Measurements from ENCODE around the gene TMTC1.

The TMTC1 gene

DNA sequence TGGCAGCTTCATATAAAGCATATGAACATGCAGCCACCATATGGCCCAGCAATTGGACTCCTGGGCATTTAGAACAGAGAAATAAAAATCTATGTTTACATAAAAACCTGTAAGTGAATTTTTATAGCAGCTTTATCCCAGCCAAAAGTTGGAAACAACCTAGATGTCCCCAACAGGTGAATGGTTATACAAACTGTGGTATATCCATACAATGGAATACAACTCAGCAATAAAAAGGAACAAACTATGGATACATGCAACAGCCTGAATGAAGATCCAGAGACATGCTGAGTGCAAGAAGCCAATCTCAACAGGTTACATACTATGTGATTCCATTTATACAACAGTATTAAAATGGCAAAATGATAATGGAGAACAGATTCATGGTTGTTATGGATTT lies 3.7 kb downstream of the TMTC1 start:
- no peak for DNase-seq (ENCODE audit: low read depth in 3 of 3)

GRCh38 chr12:29778531-29778930 lies 5.2 kb downstream of the TMTC1 start:
- DNase-seq (ENCODE audit: low read depth in 3 of 3): no peak

DNA sequence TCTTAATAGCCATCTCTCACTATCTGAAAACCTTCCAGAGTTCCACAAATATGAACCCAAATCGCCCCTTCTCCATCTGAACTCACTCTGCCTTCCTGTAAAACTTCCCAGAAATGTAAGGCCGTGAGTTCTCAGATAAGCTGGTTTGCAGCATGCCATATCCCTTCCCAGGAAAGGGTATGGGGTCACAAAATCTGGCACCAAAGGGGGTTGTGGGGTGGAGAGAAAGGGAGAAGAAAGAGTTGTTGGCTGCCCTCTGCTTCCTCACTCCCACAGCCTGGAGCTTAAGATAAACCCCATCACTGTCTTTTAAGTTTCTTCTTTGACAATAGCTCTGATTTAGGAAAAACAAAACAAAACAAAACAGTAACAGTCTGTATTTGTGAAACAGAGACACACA lies 10.7 kb downstream of the TMTC1 start:
- no peak for DNase-seq (ENCODE audit: low read depth in 3 of 3)

GRCh38 chr12:29771786-29772185 lies 12.0 kb downstream of the TMTC1 start:
- no peak for DNase-seq (ENCODE audit: low read depth in 3 of 3)

DNA sequence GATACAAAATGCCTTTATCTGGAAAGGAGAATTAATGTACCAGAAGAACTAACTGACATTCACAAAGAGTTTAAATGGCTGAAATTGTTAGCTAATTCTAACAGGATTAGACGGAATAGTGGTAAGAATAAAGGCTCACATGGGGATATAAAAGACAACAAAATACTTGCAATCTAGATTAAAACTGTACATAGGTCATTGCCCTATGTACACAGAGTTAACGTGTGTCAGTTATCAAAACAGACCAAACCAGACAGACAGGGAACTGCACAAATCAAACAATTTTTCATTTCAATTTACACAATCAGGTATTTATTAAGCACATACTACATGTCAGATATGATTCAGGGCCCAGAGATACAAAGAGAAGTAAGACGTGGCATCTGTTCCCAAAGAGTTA lies 12.6 kb downstream of the TMTC1 start:
- no peak for DNase-seq (ENCODE audit: low read depth in 3 of 3)

DNA sequence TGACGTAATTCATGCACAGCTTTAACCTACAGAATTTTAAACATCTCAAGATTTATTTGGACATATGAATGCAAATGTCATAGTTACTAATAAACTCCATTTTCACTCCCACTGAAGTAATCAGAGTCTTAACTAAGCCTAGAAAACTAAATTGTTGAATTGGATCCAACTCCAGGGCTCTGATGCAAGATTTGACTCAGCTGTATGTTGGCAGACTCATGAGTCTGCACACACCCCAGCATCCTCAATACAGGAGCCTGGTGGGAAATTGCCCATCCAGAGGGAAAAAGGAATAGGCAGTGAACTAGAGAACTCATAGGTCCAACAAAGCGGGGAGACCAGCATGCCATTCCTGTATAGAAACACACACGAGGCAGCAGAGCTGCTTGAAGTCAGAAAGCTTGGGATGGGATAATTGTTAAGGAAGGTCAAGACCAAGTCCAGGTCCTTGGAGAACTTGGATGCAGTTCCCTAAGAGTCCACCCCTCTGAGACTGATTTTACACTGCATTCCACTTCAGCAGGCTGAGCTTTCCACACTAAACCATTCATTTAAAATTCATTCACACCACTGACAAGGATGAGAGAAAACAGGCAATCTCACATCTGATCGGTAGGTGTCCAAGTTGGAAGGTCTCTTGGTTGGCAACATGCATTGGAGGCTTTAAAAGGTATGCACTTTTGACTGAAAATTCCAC lies 14.4 kb downstream of the TMTC1 start:
- DNase-seq (ENCODE audit: low read depth in 3 of 3): no peak

- no peak for DNase-seq (ENCODE audit: low read depth in 3 of 3)
Measured at GRCh38 chr12:29768372-29768771, 15.4 kb downstream of the TMTC1 start.

GRCh38 chr12:29763301-29763683 lies 20.4 kb downstream of the TMTC1 start:
- DNase-seq (ENCODE audit: low read depth in 3 of 3): no peak

DNA sequence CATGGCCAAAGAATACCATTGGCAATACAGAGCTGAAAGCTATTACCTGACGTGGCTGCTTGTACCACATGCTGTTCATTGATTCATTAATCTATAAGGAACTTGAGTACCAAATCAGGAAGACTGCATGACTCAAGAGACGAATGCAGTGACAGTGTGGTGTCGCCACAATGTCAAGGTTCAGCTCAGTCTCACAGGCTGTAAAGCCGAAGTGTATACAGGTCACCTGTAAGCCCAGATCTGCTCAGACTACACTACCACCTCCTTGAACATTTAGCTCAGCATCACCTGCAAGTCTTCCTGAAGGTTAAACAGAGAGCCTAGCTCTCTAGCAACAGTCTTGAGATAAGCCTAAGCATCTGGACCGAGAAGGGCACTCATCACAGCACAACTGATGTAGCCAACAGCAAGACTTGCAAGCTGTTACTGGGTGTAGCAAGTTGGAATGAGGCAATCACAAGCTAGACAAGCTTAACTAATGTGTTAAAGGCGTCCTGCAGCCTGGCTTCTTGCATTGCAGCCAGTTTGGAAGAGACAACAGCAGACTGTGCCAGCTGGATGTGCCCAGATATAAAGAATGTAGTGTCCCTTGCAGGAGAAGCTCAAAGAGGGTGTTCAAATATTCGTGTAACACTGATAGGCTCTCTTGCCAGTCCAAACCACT lies 21.0 kb downstream of the TMTC1 start:
- DNase-seq (ENCODE audit: low read depth in 3 of 3): no peak

GRCh38 chr12:29759950-29760349 lies 23.8 kb downstream of the TMTC1 start:
- DNase-seq (ENCODE audit: low read depth in 3 of 3): no peak

DNA sequence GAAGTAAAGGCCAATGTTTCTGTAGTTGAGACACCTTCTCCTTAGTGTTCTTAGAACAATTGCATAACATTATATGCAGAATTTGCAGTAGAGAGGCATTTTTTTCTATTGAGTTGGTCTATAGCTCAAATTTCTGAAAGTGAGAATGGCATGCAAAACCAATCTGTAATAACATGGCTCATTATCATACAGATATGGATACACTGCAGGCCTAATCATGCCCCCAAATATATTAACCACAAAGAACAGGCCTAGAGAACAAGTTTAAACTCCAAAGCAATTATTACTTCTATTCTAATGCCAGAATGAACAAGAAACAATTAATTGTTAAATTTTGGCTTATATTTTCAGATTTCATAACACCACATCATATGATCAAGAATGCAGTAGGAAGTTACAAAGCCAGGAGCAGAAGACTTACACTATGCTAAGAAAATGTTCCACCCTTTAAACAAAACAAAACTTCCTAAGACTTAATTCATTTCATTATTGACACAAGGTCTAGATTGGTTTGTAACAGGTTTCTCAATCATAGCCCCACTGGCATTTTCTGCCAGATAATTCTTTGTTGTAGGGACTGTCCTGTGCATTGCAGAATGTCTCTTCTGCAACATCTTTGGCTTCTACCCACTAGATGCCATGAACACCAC lies 26.9 kb downstream of the TMTC1 start:
- DNase-seq (ENCODE audit: low read depth in 3 of 3): no peak

DNA sequence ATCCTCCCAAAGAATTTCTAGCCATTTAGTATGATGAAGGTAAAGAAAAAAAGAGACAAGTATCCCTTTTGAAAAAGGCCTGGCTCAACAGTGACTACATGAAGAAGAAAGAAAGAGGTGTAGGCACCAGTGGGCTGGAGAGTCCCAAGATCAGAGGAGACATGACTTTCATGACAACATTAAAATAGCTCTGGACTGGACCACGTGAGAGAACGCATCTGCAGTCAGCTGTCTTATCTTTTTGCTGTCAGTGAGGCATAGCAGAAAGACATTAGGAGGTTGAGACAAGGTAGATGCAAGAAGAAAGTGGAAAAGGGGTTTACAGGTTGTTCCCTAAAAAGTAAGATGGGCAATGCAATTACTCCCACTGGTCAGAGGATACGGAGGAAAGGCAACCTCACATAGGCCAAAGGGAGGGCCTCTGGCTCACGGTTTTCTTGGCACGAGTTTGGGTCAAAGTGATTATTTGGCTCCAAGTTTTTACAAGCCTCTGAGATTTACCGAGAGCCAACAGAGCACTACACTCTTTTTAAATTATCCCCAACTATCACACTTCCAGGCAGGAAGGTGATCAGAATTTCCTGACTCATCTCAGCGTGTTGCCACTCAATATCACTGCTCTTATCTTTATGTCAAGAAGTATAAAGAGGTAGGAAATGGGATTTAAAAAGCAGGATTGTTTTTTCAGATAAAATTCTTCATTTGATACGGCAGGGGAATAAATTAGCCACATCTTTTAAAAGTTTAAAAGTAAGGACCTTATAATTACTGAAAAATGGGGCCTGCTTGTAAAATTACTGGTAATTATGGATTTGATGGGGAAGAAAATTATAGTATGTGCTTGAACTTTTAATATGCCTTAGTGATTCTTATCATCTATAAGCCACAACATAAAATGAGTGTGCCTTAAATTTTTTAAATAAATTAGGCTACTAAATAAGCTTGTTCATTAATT lies 29.2 kb downstream of the TMTC1 start:
- no peak for DNase-seq (ENCODE audit: low read depth in 3 of 3)

GRCh38 chr12:29752121-29752520 lies 31.6 kb downstream of the TMTC1 start:
- no peak for DNase-seq (ENCODE audit: low read depth in 3 of 3)

DNA sequence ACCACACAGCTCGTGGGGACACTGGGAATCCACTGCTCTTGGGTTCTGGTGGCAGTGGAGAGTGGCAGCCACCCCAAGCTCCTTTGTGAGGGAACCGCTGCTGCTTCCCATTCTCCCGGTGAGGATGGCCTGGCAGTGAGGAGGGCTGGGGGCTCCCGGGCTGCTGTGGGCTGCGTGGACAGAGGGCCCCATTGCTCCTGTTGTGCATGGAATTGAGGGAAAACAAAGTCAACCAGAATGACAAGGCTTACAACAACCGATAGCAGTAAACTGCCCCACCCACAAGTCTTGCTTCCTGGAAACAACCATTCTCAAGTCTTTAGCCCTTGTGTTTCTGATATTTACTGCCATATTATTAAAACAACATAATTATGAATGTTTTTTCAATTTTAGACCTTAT lies 32.1 kb downstream of the TMTC1 start:
- DNase-seq (ENCODE audit: low read depth in 3 of 3): no peak

GRCh38 chr12:29750928-29751220 lies 32.9 kb downstream of the TMTC1 start:
- no peak for DNase-seq (ENCODE audit: low read depth in 3 of 3)

GRCh38 chr12:29750131-29750927 lies 33.4 kb downstream of the TMTC1 start:
- no peak for DNase-seq (ENCODE audit: low read depth in 3 of 3)

DNA sequence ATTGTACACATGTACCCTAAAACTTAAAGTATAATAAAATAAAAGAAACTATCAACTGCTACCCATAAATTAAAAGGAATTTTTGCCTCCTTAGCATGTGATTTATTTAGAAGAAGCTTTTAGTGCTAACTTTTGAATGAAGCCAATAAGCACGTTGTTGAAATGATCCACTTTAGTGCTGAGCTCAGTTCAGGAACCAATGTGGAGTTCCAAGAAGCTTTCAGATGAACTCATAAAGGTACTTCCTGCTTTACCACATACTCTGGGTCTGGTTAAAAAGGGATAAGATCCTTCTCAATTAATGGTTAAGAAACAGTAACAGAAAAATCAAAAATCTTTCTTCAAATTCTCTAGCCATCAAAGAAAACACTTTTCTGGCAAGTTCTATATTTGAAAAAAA lies 39.4 kb downstream of the TMTC1 start:
- no peak for DNase-seq (ENCODE audit: low read depth in 3 of 3)

DNA sequence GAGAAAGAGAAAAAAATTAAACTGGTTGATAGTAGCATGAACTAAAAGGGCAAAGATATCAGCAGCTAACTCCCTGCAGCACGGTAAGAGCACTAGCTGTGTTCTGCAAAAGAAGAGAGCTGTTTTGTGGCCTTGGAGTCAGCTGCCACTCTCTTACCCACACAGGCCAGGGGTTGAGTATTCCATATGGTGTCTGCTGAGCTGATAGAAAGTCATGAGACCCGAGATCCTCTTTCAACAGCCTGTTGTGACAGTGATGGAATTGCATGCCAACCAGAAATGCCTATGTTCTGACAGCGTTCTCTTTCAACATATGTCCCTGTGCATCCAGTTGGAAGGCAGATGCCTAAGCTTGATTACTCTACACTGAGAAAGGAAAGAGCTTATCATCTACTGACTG lies 39.9 kb downstream of the TMTC1 start:
- no peak for DNase-seq (ENCODE audit: low read depth in 3 of 3)

DNA sequence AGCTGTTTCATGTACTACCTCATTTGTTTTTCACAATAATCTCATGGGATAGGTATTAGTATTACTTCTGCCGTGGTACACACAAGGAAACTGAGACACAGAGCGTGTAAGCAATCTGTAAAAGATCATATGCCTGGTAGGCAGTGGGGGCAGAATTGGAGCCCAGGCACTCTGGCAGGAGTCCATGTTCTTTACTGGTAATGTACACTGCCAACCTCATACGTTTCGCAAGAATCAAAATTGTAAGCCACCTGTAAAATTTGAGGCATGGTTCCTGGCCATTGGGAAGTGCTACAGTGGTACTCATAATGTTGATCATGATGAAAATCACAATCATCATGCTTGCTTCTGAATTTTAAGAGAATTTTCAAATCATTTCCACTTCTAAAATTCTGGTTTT lies 40.7 kb downstream of the TMTC1 start:
- DNase-seq (ENCODE audit: low read depth in 3 of 3): no peak

DNA sequence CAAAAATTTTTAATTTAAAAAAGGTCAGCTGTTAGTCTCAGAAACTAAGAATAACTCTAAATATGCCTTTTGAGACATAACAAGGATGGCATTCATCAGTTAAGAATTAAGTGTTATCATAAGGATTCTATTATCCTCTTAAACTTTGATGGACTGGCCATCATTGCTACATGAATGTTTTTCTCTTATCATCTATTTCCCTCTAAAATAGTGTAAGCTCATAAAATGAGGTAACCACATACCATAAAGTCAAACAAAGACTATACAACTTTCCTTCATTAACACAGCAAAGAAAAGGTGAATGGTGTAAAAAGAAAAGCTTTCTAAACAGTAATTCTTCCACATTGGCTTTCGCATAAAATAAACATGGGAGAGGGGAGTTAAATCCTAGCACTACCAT lies 41.1 kb downstream of the TMTC1 start:
- no peak for DNase-seq (ENCODE audit: low read depth in 3 of 3)

All from stimulated activated CD4-positive, alpha-beta T cell treated with anti-CD3 and anti-CD28 coated beads, TNF-alpha, amount 100 ng/mL, for 48 hours (primary cell).